LNCaP clone FGC (cell line): ENCODE results near the gene HECTD4.
"Not testable (repeated sequence)": the region's sequence is repeated elsewhere in the genome, so short reads cannot be mapped to it uniquely, and the experiment has no call there.

Source experiments
- DNase-seq: peaks from one replicate; pipeline ENCODE4 v3.0.0-alpha.2; 2011; ENCODE audit warnings: low read depth
- H3K4me3 ChIP-seq: 2 replicates; pipeline ENCODE4 v1.5.1; 2011; ENCODE audit warnings: mild to moderate bottlenecking, low read depth, low read length, control low read depth
- TF ChIP-seq, protein P1 (sequence below): IDR thresholded peaks from 2 replicates; pipeline ENCODE4 v1.5.1; 2012; ENCODE audit warnings: mild to moderate bottlenecking; ENCODE audit not compliant: control insufficient read depth, insufficient read depth; ENCODE audit errors: extremely low read depth

Gene HECTD4

DNA sequence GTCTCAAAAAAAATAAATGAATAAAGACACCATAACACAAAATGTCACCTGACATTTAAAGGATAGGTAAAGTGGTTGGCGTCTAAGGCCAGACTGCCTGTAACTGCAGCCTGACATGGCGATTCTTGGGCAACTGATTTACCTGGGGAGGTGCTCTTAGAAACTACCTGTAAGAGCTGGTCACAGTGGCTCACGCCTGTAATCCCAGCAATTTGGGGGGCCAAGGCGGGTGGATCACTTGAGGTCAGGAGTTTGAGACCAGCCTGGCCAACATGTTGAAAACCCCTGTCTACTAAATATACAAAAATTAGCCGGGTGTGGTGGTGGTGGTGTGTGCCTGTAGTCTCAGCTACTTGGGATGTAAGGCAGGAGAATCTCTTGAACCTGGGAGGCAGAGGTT, 18.8 kb upstream of the HECTD4 start:
- TF ChIP-seq, protein P1, sequence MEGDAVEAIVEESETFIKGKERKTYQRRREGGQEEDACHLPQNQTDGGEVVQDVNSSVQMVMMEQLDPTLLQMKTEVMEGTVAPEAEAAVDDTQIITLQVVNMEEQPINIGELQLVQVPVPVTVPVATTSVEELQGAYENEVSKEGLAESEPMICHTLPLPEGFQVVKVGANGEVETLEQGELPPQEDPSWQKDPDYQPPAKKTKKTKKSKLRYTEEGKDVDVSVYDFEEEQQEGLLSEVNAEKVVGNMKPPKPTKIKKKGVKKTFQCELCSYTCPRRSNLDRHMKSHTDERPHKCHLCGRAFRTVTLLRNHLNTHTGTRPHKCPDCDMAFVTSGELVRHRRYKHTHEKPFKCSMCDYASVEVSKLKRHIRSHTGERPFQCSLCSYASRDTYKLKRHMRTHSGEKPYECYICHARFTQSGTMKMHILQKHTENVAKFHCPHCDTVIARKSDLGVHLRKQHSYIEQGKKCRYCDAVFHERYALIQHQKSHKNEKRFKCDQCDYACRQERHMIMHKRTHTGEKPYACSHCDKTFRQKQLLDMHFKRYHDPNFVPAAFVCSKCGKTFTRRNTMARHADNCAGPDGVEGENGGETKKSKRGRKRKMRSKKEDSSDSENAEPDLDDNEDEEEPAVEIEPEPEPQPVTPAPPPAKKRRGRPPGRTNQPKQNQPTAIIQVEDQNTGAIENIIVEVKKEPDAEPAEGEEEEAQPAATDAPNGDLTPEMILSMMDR: no peak
- no peak for DNase-seq
- H3K4me3 ChIP-seq: no peak overlapping the region

DNA sequence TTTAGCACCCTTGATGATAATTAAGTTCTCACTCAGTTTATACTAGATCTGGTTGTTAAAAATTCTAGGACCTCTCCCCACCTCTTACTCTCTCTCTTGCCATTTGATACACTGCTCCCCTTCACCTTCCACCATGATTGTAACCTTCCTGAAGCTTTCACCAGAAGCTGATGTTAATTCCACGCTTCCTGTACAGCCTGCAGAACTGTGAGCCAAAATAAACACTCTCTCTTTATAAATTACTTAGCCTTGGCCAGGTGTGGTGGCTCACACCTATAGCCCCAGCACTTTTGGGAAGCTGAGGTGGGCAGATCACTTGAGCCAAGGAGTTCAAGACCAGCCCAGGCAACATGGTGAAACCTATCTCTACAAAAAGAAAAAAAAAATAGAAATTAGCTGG, 11.1 kb upstream of the HECTD4 start:
- TF ChIP-seq, protein P1: no peak
- no peak for DNase-seq
- H3K4me3 ChIP-seq: no peak overlapping the region

DNA sequence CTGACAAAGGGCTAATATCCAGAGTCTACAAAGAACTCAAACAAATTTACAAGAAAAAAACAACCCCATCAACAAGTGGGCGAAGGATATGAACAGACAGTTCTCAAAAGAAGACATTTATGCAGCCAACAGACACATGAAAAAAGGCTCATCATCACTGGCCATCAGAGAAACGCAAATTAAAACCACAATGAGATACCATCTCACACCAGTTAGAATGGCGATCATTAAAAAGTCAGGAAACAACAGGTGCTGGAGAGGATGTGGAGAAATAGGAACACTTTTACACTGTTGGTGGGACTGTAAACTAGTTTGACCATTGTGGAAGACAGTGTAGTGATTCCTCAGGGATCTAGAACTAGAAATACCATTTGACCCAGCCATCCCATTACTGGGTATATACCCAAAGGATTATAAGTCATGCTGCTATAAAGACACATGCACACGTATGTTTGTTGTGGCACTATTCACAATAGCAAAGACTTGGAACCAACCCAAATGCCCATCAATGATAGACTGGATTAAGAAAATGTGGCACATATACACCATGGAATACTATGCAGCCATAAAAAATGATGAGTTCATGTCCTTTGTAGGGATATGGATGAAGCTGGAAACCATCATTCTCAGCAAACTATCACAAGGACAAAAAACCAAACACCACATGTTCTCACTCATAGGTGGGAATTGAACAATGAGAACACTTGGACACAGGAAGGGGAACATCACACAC, 7.9 kb upstream of the HECTD4 start:
- DNase-seq, H3K4me3 ChIP-seq: not testable (repeated sequence)

DNA sequence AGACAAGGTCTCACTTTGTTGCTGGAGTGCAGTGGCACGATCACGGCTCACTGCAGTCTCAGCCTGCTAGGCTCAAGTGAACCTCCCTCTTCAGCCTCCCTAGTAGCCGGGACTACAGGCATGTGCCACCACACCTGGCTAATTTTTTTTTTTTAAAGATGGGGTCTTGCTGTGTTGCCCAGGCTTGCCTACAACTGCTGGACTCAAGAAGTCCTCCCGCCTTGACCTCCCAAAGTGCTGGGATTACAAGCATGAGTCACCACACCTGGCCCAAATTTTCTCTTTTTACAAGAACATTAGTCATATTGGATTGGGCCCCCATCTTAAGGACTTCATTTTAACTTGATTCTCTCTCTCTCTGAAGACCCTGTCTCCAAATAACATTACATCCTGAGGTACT, 7.0 kb upstream of the HECTD4 start:
- no peak for DNase-seq
- H3K4me3 ChIP-seq: no peak overlapping the region
- TF ChIP-seq, protein P1: no peak

DNA sequence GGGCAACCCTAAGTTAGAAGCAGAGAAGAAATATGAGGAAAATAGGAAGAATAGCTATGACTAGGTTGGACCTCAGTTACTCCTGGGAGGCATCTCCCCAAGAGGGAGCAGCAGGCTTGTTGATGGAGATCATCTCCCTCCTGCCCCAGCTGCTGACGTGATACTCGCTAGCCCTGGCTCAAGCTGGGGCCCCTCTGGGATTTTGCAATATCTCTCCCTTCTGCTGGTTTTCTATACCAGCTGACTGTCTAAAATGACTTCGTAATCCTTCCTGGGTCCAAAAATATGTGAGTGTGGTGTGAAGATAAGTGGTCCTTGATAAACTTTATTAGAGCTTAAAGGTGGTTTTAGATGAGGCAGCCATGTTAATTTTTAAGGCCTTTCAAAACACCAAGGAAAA, 4.5 kb upstream of the HECTD4 start:
- TF ChIP-seq, protein P1: no peak
- no peak overlapping the region for H3K4me3 ChIP-seq
- DNase-seq: no peak

DNA sequence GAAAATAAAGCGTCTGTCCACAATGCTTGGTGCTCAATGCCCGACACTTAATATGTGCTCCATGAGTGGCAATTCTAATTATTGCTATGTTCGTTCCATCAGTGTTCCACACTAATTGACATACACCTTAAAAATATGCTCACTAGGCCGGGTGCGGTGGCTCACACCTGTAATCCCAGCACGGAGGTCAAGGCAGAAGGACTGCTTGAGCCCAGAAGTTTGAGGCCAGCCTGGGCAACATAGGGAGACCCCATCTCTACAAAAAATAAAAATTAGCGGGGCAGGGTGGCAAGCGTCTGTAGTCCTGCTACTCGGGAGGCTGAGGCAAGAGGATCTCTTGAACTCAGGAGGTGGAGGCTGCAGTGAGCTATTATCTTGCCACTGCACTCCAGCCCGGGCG, 635 bp upstream of the HECTD4 start:
- TF ChIP-seq, protein P1: no peak
- H3K4me3 ChIP-seq: peak overlapping the region; percentile 74
- no peak for DNase-seq

DNA sequence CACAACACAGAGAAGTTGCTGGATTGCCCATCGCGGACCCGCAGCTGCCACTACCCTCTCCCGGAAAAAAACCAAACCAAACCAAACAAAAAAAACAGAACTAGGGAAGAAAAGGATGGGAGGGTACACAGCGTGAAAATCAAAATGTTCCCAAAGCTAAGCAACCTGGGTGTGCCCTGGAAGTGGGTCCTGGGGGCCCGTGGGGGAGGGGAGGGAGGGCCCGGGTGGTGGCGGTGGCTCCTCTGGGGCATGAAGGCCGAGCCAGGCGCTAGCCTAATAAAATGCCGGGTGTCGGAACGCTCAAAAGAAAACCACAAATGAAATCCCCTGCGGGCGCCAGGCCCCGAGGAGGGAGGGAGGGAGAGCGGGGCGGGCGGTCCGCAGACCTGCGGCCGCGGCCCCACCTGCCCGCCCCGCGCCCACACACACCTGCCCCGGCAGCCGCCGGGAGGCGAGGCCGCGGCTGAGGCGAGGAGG, 787 bp downstream of the HECTD4 start:
- peak overlapping the region; percentile 74 for H3K4me3 ChIP-seq
- TF ChIP-seq, protein P1: no peak
- no peak for DNase-seq
